Activated effector memory CD4-positive, alpha-beta T cell treated with Interleukin-2 at 50 U/mL for 16 hours (primary cell): ENCODE data around the gene UFSP2.

Experiments used
- DNase-seq: peaks from one replicate; pipeline ENCODE4 v3.0.0-alpha.2; 2020

UFSP2 gene

DNA sequence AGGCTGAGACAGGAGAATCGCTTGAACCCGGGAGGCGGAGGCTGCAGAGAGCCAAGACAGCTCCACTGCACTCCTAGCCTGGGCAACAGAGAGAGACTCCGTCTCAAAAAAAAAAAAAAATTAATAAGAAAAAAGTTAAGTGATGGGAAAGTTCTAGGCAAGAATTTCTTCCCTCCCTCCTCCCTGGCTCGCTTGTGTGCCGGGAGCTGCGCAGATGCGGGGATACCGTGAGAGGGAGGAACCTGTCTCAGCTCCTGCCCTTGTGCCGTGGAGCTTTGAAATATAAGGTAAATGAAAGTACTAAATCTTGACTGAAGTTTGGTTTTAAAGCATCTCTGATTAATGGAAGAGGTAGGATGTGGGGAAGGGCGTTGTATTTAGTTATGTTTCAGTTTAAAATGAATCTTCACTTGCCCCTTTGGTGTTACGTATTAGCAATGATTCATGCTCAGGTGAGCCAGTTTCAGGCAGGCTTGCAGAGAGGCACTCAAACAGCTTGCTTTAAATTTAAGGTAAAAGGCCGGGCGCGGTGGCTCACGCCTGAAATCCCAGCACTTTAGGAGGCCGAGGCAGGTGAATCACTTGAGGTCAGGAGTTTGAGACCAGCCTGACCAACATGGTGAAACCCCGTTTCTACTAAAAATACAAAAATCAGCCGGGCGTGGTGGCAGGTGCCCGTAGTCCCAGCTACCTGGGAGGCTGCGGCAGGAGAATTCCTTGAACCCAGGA is 1.4 kb upstream of the UFSP2 start:
- DNase-seq, result no peak

DNA sequence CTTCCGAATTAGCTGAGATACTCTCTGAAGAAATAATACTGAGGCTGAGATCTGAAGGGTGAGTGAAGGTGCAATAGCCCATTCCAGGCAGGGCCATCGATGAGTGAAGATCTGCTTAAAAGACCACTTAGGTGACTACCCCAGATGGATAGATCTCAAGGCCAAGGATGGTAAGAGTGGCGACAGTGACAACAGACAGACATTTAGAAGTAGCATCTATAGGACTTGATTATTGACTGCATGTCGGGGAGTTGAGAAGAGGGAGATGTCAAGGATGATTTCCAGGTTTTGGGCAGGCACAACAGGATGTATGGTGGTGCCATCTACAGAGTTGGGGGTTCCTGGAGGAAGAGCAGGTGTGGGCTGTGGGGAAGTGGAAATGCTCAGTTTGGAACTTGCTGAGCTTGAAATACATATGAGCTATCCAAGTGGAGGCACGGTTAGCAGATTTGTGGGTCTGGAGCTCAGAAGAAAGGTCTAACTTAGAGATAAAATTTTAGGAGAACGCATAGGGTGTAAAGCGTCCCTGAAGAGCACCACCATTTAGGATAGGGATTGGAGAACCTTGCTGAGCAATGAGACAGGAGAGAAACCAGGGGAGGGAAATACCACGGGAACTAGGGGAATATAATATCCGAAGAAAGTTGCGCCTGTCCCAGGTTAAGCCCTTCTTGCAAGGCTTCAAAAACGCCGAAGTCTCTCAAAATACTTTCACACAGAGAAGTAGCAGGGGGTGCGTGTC is 688 bp downstream of the UFSP2 start:
- DNase-seq, result no peak

DNA sequence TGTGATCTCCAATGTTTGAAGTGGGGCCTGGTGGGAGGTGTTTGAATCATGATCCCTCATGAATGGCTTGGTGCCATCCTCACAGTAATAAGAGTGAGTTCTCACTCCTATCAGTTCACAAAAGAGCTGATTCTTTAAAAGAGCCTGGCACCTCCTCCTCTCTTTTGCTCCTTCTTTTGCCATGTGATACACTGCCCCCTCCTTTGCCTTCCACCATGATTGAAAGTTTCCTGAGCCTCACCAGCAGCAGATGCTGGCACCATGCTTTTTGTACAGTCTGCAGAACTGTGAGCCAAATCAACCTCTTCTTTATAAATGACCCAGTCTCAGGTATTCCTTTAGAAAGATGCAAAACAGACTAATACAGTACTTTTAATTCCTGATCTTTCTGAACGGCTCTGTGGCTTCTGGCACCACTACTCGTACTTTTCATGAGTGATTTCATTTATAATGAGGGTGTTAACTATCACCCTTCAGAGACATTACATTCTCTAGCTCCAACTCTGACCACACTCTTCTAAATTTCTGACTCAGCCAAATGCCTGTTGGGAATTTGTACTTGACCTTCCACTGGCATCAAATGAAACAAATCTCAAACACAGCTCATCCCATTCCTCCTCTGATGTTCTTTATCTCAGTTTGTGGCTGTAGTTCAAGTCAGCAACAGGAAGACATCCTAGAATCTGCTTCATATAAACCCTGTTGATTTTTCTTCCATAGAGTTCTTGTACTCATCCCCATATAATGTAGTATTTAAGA is 4.2 kb downstream of the UFSP2 start:
- DNase-seq, result no peak

DNA sequence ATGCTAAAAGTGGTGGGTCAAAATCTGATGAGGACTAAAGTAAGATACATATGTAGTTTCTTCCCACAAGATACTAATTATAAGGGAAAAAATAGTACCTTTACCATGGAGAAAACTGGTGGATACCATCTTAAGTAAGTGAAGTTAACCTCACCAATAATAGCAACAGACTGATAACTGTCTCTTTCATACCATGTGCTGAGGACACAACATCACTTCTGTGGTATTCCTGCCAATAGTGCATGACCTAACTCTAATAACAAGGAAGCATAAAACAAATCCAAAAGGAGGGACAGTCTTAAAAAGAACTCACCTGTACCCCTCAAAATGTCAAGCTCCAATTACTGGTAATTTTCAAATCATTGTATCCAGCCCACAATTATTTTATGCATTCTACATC is 8.8 kb downstream of the UFSP2 start:
- no peak for DNase-seq

DNA sequence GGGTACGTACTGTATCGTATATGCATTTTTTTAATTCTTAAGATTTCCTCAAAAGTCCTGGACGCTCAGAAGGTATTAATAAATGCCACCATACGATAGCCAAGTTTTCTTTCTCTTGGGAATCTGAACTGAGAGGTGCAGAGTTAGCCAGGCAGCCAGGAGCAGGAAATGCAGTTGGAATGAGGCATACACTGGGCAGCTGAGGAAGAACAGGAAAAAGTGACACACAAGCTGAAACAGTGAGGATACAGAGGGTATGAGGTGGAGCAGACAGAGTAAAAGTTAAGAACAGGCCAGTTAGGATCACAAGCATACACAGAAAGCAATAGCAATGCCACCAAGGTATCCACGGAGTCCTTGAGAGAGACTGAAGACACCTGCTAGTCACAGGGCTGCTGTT is 13.4 kb downstream of the UFSP2 start:
- no peak for DNase-seq

DNA sequence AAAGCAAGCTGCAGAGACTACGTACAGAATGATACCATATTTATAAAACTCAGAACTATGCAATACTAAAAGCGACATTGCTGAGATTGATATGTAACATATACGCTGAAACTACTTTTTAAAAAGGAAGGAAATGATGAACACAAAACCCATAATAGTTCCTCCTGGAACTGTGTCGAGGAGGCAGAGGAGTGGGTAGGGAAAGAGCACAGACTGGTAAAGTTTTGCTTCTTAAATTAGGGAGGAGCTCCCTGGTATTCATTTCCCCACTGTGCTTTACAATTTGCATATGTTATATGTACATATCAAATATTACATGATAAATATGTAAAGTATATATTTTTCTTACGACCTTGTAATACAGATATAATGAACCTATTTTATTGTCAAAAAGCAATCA is 13.9 kb downstream of the UFSP2 start:
- DNase-seq, result no peak

DNA sequence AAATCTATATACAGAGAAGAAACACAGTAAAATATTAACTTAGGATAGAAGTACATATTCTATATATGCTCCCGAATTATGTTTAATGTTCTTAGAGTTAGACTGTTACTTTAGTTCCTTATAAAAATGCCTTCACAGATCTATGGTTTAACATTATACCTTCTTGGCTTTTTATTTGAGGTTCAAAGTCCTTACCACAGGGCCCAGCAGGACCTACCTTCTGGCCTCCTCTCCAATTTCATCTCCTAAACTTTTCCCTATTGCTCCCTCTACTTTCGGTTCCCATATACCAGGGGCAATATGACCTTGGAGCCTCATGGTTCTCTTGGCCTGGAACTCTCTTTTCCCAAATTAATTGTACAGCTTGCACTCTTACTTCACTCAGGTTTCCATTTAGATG is 17.3 kb downstream of the UFSP2 start:
- DNase-seq, result no peak

DNA sequence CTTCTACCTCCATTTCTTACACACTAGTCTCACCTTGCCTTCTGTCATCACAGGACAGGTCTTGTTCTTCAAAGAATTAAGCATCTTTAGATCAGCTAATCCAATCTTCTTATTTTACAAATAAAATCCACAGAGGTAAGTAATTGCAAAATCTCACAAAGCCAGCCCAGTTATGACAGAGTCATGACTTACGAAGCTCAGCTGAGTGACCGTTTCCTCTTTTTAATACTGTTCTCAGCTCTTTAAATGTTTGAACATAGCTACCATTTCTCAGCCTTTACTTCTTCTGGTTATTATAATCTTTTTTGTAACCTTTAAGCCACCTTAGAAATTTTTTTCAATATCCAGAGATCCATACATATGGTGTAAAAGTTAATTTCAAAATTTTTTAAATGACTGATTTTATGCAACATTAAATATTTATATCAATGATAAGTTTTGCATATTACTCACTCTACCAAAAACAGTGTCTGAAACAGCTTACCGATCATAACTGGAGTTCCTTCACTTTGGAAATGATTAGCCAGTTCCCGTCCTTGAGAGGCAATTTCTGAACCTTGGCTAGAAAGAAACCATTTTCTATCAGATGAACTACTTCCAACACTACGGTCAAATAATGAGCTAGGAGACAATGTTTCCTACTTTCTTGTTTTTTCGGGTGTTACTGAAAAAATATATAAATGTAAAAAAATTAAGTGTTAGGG is 20.3 kb downstream of the UFSP2 start:
- DNase-seq, result no peak

DNA sequence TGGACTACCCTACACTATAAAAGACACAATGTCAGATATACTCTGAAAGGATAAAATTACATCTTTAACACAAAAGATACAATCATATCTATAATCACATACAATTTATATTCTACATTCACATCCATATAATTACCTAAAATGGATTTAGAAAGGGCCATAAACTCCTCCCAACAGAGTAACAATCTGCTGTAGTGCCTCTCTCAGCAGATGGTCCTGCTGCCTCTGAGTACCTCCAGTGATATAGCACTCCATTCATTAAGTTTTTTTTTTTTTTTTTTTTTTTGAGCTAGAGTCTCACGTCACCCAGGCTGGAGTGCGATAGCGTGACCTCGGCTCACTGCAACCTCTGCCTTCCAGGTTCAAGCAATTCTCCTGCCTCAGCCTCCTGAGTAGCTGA is 21.7 kb downstream of the UFSP2 start:
- DNase-seq, result no peak

DNA sequence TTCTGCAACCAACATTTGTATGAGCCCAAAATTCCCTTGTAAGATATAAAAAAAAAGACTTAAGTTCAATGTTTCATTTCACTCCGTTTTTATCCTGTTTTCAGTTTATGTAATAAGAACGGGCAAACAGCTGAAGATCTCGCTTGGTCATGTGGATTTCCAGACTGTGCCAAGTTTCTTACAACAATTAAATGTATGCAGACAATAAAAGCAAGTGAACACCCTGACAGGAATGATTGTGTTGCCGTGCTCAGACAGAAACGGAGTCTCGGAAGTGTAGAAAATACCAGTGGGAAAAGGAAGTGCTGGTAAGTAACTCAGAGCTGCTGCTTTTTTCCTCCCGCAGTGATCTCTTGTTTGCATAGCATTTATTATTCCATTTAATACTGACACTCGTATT is 26.3 kb downstream of the UFSP2 start:
- DNase-seq, result no peak

DNA sequence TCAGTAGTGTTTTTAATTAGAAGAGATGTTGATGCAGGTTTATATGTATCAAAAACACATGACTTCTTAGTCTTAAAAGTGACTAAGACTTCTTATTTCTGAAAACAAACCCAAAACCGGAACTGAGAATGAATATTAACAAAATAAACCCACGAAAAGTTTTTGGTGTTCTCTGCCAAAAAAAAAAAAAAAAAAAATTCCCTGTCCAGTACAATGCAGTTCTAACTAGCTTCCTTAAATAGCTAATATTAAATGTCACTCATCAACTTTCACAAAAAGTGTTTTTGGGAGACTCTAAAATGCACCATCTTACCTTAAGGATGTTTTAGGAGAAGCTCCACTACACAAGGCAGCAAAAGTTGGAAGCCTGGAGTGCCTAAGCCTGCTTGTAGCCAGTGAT is 27.1 kb downstream of the UFSP2 start:
- no peak for DNase-seq

DNA sequence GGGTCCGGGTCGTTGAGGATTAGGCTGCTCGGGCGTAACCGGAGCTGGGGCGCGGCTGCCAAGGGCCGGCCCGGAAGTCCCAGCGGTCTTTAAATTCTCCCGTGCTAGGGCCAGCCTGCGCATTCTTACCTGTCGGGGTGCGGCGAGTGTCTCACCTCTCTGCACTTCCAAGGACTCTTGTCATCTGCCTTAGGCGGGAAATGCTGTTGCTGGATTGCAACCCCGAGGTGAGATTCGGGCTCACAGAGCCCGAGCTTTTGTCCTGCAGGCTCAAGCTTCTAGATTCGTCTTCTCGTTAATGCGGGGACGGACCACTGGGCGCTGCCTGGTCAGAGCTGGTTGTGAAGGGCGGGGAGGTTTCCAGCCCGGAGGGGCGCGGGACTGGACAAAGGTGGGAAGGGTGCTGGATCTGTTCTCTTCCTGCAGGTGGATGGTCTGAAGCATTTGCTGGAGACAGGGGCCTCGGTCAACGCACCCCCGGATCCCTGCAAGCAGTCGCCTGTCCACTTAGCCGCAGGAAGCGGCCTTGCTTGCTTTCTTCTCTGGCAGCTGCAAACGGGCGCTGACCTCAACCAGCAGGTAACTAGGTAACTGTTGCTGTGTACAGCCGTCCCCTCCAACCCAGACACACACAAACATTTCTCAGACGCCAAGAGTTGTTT is 28.9 kb downstream of the UFSP2 start, which contains the start of gene ANKRD37:
TSS of gene ANKRD37 (plus strand) at position 118 of the 662 bp plus-strand sequence. CDS start at position 201, 83 bp downstream.
- DNase-seq, result no peak

DNA sequence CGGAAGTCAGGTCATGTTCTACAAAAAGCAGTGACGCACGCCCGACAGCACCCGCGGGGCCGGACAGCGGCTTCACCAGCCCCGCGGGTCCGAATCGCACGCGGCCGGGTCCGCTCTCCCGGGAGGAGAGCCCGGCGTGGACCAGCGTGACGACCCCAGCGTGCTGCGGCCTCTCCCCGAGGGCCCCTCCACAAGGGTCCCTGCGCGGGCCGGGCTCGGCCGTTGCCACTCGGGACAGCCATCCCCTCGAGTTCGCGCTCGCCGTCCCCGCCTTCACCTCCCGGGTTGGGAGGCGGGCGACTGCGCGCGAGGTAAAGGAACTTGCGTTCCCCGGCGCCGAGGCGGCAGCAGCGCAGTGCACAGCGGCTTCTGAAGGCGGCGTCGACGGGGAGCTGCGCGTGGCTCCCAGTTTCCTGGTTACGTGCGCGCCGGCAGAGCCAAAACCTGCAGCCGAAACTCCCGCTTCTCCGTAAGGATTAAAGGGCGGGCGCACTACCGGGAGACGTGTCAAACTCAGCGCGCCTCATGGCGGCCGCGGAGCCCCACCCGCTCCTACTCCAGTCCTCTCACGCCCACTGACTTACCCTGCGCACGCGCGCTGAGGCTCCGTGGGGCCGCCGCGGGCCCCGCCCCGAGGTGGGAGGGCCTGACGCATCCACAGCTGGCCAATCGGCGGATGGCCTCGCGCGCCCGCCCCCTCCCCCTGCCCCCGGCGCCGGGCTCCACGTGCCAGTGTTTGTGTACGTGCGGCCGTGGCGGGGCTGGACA is 29.6 kb downstream of the UFSP2 start:
- DNase-seq, result peak; percentile 97

DNA sequence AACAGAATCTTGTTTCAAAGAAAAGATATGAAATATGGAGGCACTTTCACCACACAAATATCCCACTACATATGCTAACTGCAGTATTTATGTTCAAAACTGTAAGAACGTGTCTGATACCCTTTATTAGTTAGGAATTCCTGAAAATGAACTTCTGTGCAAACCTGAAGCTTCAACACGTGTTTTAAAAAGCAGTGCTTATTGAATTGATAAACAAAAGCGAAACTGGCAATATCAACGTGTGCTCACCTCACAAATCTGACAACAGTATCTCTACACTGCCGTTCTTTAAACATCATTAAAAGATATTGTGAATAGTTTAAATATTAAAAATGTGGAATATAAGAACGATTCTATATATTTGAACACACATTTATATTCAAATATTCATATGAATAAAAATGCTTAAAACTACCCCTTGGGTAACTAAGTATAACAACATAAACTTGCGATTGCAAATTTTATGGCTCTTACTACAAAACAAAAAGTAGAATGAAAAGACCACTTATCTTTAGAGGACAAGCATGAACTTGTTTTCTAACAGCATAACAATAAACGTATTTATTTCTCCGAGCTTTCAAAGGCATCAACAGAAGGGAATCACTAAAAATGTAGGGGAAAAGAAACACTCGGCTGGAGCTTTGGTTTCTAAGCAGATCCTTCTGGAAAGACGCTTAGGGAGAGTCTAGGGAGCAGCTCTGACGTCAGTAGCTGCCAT is 30.4 kb downstream of the UFSP2 start, which contains the start of gene LRP2BP:
TSS of gene LRP2BP (minus strand) at position 687 of the 718 bp plus-strand sequence. CDS start 17,738 bp downstream, outside the sequence.
- DNase-seq, result no peak

DNA sequence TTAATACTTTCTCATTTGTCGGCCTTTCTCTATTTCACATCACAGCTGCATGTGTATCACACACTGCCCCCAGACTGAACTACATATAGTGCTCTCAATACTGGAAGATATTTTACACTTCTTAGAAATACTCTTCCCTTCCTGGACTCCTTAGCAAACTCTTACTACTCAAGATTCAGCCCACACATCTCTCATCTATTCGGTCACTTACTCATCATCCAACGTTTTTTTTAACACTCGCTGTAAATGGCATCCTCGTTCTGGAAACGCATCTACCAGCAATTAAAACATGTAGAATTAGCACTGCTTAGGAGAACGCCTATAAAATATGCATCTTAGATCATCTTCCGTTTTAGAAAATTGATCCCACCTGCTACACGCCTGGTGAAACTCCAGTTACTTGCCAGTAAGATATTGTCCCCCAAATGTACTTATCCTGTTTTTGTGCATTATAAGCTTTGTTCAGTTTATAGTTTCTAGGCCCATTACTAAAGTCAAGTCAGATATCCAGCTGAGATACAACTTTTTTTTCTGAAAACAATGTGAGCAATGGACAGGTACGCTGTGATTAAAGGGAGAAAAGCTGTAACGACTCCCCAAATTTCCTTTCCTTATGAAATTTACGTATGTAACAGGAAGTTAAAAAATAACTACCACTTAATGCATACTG is 31.1 kb downstream of the UFSP2 start:
- no peak for DNase-seq

DNA sequence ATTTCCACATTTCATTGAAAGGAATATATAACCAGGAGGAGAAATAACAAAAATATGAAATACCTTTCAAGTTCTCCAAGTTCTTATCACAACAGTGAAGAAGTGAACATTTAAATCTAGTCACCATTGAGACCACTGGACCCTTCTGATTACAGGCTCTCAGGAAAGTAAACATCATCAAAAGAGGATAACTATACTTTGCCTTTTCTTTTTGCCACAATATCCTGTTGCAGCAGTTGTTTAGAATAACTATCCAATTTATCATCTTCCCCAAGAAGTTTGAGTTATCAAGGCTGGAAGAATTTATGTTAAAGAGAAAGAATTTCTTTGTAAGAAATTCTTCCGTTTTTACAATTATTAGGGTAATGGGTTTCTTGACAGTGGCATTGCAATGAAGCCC is 33.6 kb downstream of the UFSP2 start:
- no peak for DNase-seq

DNA sequence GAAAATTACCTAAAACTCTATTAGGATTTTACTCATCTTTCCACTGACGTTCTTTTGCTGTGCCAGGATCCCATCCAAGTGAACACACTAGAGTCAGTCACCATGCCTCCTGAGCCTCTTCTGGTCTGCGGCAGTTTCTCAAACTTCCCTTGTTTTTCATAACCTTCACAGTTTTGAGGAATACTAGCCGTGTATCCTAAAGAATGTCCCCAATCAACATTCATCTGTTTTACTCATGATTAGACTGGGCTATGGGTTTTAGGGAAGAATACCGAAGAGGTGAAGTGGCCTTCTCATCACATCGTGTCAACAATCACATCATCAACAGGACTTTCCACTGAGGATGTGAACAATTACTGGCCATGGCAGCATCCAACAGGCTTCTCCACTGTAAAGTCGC is 34.8 kb downstream of the UFSP2 start:
- DNase-seq, result no peak

DNA sequence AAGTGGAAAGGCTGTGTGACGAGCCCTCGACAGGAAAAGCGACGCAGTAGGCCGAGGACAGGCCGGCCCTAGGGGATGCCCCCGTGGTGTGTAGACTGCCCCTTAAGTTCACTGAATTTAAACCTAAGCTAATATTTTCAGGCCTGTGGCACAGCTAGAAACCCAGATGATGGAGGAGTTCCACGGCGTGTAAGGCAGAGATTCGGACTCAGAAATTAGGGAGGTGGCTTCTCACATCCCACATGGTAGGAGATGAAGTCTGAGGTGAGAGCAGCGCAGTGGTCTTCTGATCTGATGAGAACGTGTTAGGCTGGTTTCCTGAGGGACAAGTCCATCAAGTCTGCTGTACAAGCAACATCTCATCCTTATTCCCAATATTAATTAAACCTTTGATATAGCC is 37.8 kb downstream of the UFSP2 start:
- no peak for DNase-seq

DNA sequence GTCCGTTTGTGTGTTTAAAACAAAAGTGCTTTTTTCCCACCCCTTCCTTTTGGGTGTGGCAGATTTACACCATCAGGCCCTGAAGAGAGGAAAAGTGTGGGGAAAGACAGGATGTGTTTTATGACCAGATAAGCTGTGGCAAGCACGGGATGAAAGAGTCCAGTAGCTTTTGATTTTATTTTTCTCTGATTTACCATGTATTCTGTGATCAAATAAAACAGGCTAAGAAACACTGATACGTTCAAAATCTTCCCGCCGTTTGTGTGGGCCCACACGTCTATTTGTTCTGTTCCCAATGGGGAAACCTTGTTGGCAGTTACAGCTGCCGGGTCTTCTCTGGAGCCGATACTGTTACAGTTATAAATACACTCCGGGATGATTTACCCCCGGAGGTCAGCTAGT is 40.8 kb downstream of the UFSP2 start:
- DNase-seq, result no peak

DNA sequence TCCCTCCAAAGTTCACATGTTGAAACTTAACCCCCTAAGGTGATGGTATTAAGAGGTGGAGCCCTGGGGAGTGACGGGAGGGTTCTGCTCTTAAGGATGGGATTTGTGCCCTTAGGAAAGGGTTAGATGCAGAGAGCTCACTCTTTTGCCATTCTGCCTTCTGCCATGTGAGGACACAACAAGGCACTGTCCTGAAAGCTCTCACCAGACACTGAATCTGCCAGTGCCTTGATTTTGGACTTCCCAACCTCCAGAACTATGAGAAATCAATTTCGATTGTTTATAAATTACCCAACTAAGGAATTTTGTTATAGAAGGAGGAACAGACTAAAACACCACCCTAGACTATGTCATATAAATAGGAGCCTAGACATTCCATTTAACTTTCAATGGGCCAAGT is 41.7 kb downstream of the UFSP2 start:
- DNase-seq, result no peak
